GM12864 (cell line): ENCODE results near the gene CCDC28A.

Experiments
- DNase-seq: peaks from one replicate; pipeline ENCODE4 v3.0.0-alpha.2; 2011; ENCODE audit warnings: low read depth
- H3K4me3 ChIP-seq: 2 replicates; pipeline ENCODE4 v1.5.1; 2011; ENCODE audit warnings: mild to moderate bottlenecking, low read depth, low read length, control low read depth
- TF ChIP-seq, protein P1 (sequence below): IDR thresholded peaks from 2 replicates; pipeline ENCODE4 v1.5.1; 2011; ENCODE audit warnings: low read depth, mild to moderate bottlenecking, moderate library complexity, low read length, control low read depth, inconsistent platforms; ENCODE audit errors: missing control alignments

CCDC28A gene

DNA sequence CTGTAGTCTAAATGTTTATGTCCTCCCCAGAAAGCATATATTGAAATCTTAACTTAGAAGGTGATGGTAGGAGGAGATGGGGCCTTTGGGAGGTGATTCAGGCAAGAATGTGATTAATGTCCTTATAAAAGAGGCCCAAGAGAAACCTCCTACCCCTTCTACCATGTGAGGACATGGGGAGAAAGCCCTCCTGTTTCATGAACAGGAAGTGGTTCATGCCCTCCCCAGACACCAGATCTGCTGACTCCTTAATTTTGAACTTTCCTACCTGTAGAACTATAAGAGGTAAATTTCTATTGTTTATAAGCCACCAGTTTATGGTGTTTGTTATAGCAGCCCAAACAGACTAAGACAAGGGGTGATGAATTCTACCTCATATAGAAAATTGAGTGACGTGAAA is 13.6 kb downstream of the CCDC28A start:
- DNase-seq, result no peak
- TF ChIP-seq, protein P1, sequence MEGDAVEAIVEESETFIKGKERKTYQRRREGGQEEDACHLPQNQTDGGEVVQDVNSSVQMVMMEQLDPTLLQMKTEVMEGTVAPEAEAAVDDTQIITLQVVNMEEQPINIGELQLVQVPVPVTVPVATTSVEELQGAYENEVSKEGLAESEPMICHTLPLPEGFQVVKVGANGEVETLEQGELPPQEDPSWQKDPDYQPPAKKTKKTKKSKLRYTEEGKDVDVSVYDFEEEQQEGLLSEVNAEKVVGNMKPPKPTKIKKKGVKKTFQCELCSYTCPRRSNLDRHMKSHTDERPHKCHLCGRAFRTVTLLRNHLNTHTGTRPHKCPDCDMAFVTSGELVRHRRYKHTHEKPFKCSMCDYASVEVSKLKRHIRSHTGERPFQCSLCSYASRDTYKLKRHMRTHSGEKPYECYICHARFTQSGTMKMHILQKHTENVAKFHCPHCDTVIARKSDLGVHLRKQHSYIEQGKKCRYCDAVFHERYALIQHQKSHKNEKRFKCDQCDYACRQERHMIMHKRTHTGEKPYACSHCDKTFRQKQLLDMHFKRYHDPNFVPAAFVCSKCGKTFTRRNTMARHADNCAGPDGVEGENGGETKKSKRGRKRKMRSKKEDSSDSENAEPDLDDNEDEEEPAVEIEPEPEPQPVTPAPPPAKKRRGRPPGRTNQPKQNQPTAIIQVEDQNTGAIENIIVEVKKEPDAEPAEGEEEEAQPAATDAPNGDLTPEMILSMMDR, result no peak
- no peak overlapping the region for H3K4me3 ChIP-seq

DNA sequence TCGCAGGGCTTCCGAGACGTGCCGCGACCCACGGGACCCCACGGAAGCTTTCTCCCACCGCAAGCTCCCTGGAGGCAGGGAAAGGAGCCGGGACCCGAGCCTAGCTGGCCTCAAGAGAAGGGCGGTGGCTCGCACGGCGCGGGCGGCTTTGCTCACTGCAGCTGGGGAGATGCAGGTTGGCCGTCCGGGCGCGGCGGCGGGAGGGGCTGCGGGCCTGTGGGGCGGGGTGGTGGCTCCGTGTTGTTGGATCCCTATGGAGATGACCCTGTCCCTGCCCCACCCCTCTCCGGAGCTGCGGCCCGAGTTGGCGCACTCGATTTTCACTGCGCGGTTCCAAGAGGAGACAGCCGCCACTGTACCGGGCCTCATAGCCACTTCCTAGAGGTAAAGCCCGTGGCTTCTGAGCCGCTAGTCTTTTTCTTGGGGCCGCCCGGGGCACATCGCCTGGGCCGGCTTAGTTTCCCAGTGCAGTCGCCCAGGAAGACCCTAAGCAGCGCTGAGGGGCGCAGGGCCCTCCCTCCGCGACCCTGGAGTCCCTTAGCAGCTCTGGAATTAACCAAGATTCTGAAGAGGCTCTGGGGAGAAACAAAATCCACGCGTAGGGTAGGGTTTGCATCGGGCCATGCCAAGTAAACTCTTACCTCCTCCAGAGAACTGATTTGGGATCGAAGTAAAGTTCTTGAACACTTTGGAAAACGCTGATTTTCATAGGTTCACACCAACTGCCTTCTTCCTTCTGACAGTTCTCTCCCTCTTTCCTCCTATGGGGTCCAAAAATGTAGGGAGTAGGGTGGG is 22.4 kb downstream of the CCDC28A start, which contains the start of gene ECT2L:
ECT2L (plus strand) TSS at position 279 of the 795 bp plus-strand sequence. CDS start 17,188 bp downstream, outside the sequence.
- no peak within 1 kb of the TSS for H3K4me3 ChIP-seq
- TF ChIP-seq, protein P1, result no peak
- no peak for DNase-seq

- no peak overlapping the region for H3K4me3 ChIP-seq
- no peak for DNase-seq
- TF ChIP-seq, protein P1, result no peak
Measured at GRCh38 chr6:138796771-138797170, 23.2 kb downstream of the CCDC28A start.

DNA sequence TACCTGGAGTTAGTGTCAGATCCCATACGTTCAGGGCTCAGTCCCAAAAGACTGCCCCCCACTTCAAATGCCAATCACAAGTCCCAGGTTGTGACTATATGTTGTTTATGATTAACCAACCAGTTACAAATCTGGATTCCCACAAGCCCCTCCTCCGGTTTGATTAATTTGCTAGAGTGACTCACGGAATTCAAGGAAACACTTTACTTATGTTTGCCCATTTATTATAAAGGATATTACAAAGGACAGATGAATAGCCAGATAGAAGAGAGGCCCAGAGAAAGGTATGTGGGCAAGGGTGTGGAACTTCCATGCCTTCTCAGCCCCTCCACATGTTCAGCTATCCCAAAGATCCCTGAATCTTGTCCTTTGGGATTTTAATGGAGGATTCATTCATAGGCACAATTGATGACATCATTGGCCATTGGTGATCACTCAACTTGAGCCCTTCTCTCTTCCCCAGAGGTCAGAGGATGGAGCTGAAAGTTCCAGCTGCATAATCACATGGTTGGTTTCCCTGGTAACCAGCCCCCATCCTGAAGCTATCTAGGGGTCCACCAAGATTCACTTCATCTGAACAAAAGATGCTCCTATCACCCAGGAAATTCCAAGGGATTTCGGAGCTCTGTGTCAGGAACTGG is 24.4 kb downstream of the CCDC28A start:
- TF ChIP-seq, protein P1, result no peak
- DNase-seq, result no peak
- no peak overlapping the region for H3K4me3 ChIP-seq

GRCh38 chr6:138800377-138801150 is 27.0 kb downstream of the CCDC28A start:
- no peak for DNase-seq
- TF ChIP-seq, protein P1, result no peak
- H3K4me3 ChIP-seq, result no peak overlapping the region

- TF ChIP-seq, protein P1, result no peak
Measured at GRCh38 chr6:138803331-138803730, 29.8 kb downstream of the CCDC28A start.

More at GRCh38 chr6:138803331-138803730, 29.8 kb downstream of the CCDC28A start:
- no peak for DNase-seq
- H3K4me3 ChIP-seq, result no peak overlapping the region
